Measurements from ENCODE around the gene ETS2.
"Not testable (repeated sequence)": the region's sequence is repeated elsewhere in the genome, so short reads cannot be mapped to it uniquely, and the experiment has no call there.

The ETS2 gene

DNA sequence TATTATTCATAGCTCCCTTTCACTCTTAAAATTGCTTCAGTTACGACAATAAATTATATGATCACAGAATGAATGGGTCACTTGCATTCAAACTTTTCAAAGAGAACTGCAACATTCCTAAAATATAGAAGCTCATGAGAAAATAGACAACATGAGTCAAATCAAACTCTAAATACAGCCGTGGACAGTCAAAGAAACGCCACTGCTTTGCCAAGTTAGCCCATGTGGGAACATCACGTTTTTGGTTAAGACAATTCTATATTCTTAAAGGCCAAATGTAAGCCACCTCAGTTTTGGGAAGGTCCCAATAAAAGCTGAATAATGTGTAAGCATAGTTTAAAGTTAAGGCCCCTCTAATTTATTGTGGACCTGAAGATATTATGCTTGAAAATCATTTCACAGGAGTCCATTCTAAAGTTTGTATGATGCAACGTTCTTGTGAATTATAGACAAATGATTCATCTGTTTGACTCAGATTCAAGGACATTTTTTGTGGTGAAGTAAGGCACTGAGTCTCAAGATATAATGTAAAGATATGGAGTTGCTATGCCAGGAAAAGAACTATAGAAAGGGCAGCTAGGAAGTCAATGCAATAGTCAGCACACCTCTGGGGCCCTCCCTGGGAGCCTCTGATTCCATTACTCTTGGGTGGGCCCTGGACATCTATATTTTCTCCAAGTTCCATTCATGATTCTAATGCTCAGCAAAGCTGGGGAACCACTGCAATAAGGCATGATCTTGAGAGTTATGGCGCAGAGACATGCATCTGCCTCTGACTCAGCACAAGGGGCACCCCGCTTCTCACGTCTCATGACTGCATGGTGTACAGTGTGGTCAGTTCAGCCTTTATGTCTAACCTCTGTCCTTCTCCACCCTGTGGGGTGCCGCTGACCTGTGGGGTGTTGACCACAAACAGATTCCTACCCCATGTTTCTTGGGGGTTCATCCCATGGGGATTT, 33.9 kb downstream of the ETS2 start:
- no peak for DNase-seq

DNA sequence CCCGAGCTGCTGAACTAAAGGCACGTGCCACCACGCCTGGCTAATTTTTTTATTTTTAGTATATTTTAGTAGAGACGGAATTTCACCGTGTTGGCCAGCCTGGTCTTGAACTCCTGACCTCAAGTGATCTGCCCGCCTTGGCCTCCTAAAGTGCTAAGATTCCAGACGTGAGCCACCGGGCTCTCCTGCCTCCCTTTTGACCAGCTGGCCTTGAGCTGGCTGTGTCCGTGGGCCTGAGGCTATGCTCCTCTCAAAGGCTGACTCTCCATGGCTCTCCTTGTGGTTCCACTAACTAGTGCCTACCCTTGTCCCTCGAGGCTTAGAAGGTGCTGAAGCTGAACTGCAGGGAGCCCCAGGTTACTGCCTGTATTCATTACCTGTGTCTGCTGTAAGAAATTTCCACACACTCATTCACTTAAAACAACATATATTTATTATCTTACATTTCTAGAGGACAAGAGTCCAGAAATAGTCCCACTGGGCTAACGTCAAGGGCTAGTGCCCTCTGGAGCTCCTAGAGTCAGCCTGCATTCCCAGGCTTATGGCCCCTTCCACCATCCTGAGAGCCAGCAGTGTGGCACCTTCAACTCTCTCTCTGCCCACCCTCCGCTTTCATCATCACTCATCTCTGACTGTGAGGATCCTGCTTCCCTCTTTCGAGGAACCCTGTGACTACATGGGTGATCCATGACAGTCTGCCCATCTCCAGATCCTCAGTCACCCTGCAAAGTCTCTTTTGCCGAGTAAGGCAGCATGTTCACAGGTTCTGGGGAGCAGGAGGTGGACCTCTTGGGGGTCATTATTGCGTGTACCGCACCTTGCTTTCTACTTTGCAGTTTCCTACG, 34.9 kb downstream of the ETS2 start:
- no peak for DNase-seq

DNA sequence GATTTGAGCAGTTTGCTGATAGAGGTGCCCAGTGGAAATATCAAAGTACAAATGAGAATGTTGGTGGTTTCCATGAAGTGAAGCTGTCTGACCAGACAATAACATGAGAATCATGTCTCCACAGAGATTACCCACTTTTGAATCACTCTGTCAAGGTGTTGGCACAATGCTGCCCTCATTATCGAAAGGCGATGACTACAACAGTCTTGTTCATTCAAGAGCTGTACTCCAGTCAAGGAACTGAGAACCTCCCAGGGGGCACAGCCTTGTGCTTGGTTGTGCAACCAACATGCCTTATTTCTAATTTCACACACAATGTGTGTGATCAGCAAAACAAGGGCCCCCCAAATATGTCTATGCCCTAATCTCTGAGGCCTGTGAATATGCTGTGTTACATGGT, 35.7 kb downstream of the ETS2 start:
- DNase-seq: no peak

DNA sequence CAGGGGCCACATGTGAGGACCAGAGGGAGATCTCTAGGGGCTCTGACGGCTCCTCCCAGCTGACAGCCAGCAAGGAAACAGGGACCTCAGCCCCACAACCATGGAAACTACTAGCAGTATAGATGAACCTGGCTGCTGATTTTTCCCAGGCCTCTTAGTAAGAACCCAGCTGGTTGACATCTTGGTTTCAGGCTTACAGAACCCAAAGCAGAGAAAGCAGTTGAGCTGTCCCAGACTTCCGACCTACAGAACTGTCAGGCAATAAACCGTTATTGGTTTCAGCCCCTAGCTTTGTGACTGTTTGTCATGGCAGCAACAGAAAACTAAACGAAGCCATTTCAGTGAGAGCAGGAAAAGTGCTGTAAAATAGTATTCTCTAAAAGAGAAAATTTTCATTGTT, 36.4 kb downstream of the ETS2 start:
- DNase-seq: no peak

DNA sequence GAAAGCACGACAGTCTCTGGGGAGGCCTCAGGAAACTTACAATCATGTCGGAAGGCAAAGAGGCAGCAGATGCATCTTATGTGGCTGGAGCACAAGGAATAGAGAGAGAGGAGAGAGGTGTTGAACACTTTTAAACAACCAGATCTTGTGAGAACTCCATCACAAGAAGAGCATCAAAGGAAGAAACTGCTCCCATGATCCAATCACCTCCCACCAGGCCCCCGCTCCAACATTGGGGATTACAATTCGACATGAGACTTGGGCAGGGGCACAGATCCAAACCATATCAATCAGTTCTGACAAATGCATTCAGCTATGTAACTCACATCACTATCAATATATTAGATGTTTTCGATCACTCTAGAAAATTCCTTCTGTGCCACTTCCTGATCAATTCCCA, 37.6 kb downstream of the ETS2 start:
- no peak for DNase-seq

DNA sequence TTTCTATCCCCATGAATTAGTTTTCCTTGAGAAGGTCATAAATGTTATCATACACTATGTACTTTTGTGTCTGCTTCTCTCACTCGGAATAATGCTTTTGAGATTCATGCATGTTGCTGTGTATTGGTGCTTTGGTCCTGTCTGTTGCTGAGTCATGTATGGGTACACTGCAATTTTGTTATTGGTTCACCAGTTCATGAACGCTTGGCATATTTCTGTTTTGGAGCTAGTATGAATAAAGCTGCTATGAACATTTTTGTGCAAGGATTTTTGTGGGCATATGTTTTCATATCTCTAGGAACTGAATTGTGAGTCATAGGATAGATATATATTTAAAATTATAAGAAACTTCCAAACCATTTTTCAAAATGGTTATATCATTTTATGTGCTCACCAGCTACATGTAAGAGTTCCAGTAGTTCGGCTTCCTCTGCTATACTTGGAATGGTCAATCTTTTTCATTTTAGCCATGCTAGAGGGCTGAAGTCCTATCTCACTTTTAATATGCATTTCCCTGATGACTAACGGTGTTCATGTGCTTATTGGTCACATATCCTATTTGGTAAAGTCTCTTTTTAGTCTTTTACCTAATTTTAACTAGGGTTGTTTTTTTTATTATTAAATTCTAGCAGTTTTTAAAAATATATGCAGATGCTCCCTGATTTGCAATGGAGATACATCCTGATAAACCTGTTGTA, 38.2 kb downstream of the ETS2 start:
- DNase-seq: no peak

DNA sequence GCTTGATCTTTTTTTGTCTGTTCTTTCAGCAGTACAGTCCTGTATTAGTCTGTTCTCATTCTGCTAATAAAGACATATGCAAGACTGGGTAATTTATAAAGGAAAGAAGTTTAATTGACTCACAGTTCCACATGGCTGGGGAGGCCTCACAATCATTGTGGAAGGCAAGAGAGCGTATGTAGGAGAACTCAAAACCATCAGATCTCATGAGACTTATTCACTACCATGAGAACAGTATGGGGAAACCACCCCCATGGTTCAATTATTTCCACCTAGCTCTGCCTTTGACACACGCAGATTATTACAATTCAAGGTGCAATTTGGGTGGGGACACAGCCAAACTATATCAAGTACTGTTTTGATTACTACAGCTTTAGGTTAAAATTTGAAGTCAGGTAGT, 39.6 kb downstream of the ETS2 start:
- DNase-seq: not testable (repeated sequence)

DNA sequence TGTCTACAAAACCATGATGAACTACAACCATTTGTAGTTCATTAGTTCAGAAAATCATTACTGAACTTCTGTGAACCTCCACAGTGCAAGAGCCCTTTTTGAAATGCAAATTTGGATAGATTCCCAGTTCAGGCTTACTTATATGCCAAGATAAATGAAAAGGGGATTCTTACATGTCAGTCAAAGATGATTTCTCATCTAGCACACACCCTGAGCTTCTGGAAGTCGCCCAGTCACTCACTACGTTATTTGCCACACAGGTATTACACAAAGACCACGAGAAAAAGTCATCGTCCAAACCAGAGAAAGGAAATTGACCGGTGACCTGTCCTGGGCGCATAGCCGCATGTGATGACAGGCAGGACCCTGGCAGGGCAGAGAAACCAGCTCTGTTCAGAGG, 41.8 kb downstream of the ETS2 start:
- no peak for DNase-seq

DNA sequence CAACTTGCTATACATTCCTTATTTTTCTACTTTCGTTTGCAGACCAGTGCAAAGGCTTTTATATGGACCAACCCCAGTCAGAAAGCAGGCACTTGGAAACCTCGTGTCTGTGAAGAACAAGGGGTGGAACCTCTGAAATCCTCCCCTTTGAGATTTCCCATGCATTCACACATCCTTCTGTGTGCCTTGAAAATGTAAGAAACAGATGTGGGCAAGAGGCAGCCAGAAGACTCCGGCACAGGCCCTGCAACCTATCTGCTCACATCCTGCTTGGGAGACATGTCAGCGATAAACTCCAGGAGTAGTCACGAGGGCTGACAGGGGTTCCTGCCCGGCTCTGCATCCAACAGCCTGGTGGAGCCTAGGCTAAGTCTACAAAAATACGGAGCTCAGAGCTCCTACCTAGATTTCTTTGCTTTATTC, 42.5 kb downstream of the ETS2 start:
- no peak for DNase-seq

DNA sequence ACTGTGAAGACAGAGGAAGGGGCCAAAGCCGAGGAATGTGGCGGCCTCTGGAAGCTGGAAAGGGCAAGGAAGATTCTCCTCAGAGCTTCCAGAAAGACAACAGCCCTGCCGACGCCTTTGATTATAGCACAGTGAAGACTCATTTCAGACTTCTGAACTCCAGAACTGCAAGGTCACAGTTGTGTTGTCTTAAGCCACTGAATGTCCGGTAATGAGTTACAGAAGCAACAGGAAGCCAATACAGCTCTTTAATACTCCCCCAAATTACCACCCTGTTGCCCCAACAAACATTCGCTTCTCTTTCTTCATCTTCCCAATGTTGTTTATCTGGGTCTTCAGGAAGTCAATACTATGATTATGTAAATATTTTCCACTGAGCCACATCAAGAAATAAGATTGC, 44.0 kb downstream of the ETS2 start:
- DNase-seq: no peak

DNA sequence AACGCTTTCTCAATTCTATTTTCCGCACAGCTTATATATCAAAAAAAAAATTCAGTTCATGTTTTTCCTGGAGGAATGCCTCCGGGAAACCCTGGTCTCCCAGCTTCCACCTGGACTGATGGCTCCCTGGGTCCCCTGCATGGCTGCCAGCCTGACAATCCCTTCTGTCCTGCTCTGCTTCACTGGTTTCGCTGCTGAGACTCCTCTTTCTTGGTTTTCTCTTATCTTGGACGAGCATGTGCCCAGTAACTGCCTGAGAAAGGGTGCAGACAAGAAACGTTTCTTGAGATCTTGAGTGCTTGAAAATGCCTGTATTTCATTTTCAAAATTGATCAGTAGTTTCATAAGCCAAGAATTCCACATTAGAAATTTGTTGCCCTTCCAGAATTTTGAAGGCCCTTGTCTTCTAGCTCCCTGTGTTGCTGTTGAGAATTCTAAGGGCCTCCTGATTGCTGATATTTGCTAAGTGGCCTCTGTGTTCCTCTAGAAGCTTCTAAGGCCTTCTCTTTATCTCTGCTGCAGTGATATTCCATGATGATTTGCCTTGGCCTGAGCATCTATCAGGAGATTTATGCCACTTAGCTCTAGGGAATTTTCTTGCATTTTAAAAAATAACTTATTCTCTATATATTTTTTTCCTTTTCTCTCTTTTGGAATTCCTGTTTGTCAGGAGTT, 44.7 kb downstream of the ETS2 start:
- no peak for DNase-seq

DNA sequence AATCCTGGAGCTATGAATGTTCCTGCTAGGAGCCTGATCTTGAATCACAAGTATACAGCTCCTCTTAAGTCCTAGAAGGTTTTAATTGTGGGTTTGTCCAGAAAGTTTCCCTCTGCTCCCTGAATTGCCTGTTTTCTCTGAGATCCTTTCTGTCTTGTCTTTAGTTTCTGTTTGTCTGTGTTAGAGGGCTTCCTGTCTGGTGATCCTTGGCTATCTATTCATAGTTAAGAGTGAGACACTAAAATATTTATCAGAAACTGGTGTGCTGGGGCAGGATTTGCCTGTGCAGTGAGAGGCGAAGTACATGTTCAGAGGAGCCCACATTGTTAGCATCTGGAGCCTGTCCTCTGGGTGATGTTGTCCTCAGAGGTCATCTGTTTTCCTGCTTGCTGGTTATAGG, 45.4 kb downstream of the ETS2 start:
- DNase-seq: no peak

DNA sequence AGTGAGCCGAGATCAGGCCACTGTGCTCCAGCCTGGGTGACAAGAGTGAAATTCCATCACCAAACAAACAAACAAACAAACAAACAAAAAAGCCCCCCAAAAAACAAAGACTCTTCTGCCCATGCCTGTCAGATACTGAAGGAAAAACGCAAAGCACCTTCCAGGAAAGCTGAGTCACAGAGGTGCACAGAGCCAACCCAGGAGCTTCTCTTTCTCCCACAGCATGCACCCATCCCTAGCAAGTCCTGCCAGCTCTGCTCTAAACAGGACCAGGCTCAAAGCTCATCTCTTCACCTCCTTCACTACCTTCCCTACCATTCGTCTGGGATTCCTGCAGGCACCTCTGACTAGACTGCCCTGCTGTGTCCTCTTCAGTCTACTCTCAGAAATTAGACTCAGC, 46.5 kb downstream of the ETS2 start:
- no peak for DNase-seq

DNA sequence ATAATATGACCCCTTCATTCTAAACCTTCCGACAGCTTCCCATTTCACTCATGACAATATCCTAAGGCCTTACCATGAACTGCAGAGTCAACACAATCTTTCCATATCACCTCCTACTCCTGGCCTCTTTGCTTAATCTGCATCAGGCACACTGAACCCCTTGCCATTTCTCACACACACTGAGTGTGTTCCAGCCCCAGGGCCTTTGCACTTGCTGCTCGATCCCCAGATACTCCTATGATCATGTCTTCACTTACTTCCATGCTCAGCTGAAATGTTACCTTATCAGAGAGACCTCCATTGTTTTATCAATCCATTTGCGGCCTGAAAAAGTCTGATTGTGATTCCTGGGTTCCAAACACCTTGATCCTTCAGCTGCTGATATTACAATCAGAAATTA, 47.0 kb downstream of the ETS2 start:
- no peak for DNase-seq

DNA sequence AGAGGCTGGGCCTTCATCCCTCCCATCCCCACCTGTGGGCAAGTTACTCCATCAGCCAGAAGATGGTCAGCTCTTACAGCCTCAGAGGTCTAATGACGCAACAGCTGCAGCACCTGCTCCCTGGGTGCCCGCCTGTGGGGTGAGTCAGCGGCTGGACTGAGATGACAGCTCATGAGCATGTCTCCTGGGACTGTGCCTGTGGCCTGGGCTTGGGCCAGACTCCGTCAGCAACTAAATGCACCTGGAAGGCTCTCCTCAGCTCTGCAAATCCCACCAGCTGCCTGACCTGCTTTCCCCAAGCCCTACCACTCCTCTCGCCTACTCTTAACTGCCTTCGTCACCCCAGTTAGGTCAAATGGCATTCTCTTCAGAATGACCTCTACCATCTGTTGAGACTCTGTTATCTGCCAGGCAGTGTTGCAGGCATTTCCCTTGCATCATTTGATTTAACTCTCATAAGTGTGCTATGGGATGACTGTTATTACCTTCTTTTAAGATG, 47.7 kb downstream of the ETS2 start:
- DNase-seq: no peak

DNA sequence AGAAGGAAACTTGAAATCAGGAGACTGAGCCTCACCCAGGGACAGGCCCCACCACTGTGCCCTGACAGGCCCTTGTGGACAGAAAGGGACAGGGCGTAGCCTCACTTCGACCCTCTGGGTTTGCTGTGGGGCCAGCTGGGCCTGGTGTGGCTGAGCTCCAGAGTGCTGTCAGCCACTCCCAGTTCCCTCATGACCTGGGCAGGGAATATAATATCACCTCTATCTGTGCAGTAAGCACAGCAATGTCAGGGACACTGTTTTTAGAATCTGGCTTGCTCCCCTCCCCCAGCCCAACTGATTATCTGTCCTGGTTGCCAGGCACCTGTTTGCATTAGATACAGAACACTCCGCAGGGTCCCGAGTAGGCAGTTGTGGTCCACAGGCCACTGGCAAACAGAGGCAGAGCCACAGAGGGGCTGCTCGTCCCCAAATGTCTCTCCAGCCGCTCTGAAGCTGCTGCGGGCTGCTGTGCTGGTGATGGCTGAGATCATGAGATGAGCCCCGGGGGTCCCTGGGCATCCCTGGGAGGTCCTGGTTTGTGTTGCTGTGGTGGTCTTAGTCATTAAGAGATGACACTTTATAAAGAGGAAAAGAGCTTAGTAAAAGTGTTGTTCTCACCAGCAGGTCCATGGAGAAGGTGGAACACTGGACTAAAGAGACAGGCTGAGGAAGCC, 51.6 kb downstream of the ETS2 start:
- no peak for DNase-seq

DNA sequence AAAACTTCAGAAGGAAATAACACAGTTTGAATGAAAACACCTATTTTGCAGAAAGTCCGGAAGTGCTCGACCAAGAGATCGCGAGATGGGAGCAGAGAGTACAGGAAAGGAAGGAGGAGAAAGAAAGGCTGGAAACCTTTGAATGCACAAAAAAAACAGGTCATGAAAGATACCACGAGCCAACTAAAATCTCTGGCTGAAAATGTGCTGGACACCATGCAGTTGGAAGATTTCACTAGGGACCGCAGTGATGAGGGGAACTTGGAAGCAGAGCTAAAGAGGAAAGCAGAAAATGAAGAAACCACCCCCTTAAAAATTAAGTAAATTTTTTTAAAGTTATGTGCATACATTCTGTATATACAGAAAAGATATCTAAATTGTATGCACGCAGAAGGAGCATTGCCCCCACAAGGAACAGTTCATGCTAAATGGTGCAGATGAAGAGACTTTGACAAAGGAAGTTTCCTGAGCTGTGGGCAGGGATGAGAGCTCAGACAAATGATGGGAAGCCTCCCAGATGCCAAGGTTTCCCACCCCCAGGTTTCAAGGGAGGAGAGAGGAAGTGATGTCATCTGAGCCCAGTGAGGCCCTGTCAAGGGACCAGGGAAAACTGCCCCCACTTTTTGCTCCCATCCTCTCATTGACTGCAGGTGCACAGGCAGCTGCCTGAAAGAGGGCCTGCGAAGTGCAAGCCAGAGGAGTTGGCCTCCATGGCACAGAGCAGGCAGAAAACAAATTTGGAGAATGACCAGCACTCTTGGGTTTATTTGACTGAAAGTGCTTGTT, 52.5 kb downstream of the ETS2 start:
- DNase-seq: no peak

DNA sequence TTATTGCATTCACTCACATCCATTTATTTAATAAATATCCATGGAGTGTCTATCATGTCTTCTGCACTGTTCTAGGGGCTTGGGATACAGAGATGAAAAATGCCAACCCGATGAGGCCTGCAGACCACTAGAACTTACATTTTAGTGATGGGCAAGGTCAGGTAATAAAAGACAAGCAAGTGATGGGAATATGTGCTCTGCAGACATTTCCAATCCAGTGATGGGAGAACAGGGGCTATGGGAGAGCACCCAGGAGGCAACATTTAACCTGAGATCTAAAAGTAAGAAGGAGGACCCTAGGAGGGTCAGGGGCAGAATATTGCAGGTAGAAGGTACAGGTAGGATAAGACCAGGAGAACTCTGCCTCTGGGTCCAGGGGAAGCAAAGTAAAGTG, 53.1 kb downstream of the ETS2 start:
- no peak for DNase-seq

DNA sequence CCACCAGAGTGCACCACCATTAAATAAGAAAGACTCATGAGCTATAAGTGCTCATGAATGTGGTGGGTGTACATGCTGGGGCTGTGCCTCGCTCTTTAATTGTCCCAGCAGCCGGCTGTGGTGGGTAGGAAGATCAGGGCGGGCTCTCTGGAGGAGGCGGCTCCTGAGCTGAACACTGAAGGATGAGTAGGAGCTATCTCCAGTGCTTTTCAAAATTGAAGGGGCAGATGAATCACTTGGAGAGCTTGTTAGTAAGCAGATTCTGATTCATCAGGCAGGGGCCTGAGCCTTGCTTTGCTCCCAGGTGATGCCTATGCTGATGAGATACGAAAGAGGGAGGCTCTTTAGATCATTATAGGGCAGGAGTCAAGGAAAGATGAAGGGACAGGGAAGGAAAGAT, 54.1 kb downstream of the ETS2 start:
- DNase-seq: no peak

DNA sequence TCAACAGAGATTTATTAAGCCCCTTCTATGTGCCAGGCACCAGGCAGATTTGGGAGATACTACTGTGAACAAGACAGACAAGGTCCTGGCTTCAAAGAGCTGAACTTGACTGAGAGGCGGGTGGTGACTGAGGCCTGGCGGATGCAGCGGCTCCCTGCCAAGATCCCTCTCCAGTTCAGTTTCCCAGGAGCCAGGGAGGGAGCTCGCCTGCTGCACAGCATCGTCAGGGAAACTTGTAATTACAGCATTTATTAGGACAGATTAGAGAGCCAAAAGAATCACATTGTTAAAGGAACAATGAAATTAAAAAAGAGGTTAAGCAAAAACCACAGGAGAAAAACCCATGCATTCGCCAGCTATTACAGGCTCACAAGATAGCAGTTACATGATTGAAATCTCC, 55.3 kb downstream of the ETS2 start:
- DNase-seq: no peak

DNA sequence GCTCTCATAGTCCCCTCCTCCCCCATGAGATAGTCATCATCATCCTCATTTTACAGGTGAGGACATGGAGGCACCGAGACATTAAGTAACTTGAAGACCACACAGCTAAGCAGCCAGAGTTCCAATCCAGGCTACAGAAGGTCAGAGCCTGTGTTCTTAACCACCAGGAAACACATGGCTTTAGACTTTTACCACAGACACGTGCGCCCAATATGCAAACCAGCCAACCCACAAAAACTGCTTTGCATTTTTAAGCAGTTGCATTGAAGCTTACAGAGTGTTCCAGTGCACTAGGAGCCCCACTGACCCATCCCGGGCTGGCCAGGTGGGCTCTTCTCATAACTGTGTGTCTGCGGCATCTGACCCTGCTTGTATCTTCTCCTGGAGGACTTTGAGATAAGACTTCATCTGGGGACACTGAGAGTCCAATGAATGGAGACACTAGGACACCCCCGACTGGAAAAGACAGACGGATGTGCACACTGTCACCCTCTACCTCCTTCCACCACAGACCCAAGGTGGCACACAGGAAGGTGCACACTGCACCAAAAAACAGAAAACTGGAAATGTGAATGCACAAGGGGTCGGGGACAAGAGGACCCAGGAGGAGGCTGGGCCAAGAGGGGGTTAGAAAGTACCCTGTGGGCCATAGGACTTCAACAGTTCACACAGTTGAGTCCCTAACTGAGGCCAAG, 56.4 kb downstream of the ETS2 start:
- no peak for DNase-seq

Measured in CD4-positive, alpha-beta T cell treated with Interleukin-4 for 4 hours (primary cell).